ENCODE measurements around the gene GRK4.

Gene GRK4

DNA sequence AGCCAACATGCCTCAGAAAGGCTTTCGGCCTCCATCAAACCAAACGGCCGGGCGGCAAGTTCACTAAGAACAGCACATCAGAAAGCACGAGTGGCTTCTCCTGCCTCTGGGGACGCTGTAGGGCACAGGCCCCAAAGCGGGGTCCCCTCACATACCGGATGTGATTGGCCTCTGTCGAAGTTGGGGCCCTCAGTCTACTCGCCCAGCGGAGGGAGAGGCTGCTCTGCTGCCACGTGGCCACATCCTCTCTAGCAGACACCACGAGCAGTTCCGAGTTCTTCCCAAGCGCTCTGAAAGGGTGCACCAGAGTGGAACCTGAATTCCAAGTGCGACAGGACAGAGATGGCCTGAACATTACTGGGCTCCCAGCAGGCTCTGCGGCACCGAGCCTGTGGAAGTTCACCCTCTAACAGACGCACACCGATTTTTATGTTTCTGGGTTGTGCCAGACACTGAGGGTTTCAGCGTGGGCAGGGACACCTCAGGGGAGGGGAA, 21.3 kb upstream of the GRK4 start:
- Histone ChIP-seq H3K4me2 (ENCODE audit: insufficient read depth, low read length) (no peak overlapping the region), H3K27ac (ENCODE audit: low read length) (no peak overlapping the region), H3K4me3 (ENCODE audit: low read depth in 1 of 2, low read length in 2 of 2) (no peak overlapping the region), H3K36me3 (ENCODE audit: insufficient read depth, low read length) (peaks cover 97% of the 10 kb centered on the region), H3K4me1 (ENCODE audit: insufficient read depth, low read length) (peaks cover 6% of the 10 kb centered on the region), H3K9me3 (ENCODE audit: insufficient read depth, low read length, severe bottlenecking) (no peaks in the 10 kb centered on the region), H3K79me2 (ENCODE audit: insufficient read depth, low read length) (no peaks in the 10 kb centered on the region; the same call in 1 of the 2 replicates), H4K20me1 (ENCODE audit: insufficient read depth, low read length) (peaks cover 55% of the 10 kb centered on the region), H3K27me3 (ENCODE audit: insufficient read depth, low read length, poor library complexity) (no peaks in the 10 kb centered on the region), H2AFZ (ENCODE audit: low read depth, low read length) (no peak overlapping the region), H3K9ac (ENCODE audit: low read depth, low read length) (no peak overlapping the region)
- ATAC-seq (ENCODE audit: insufficient read depth, low read depth) (no peak), DNase-seq (no peak)
- TF ChIP-seq, protein P1, sequence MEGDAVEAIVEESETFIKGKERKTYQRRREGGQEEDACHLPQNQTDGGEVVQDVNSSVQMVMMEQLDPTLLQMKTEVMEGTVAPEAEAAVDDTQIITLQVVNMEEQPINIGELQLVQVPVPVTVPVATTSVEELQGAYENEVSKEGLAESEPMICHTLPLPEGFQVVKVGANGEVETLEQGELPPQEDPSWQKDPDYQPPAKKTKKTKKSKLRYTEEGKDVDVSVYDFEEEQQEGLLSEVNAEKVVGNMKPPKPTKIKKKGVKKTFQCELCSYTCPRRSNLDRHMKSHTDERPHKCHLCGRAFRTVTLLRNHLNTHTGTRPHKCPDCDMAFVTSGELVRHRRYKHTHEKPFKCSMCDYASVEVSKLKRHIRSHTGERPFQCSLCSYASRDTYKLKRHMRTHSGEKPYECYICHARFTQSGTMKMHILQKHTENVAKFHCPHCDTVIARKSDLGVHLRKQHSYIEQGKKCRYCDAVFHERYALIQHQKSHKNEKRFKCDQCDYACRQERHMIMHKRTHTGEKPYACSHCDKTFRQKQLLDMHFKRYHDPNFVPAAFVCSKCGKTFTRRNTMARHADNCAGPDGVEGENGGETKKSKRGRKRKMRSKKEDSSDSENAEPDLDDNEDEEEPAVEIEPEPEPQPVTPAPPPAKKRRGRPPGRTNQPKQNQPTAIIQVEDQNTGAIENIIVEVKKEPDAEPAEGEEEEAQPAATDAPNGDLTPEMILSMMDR (IDR thresholded peaks at IDR 0.05; ENCODE audit: borderline replicate concordance, extremely low read depth, low read length, poor library complexity, severe bottlenecking) = no peak
- no peak for TF ChIP-seq EZH2 (IDR thresholded peaks at IDR 0.05; ENCODE audit: borderline replicate concordance, low read depth, low read length, severe bottlenecking)

DNA sequence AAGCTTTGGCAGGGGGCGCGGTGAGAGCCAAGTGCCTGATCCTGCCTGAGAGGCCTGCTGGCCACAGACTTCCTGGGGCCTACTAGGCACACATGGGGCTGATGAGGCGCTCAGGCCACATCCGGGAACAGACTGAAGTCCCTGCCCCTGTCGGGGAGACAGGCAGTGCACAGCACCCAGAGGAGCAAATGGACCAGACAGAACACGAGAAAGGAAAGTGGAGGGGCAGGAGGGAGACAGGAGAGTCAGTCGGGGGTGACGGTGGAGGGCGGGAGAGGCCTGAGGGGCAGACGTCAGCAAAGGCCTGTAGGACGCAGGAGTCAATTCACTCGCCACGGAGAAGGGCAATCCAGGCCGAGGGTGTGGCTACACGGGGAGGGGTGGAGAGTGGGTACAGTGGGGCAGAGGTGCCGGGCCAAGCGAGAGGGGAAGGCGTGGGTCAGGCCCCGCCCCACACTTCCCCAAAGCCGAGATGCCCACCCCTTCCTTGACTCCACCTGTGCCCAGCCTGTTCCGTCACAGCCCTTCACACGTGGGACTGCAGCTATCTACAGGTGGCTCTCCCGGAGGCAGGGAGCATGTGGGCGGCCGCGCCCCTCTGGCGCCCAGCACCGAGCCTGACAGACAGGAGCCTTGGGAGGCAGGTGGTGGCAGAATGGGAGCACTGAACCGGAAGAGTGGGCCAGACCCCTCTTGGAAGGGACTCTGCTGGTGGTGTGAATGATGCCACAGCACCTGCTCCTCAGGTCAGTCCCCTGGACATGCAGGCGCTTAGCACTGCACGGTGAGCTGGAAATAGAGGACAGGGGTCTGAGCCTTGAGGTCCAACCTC, 20.6 kb upstream of the GRK4 start:
- no peak overlapping the region for H3K9ac ChIP-seq (ENCODE audit: low read depth, low read length)
- no peaks in the 10 kb centered on the region for H3K27me3 ChIP-seq (ENCODE audit: insufficient read depth, low read length, poor library complexity)
- H3K36me3 ChIP-seq (ENCODE audit: insufficient read depth, low read length) = peaks cover 97% of the 10 kb centered on the region
- no peaks in the 10 kb centered on the region; the same call in 1 of the 2 replicates for H3K4me1 ChIP-seq (ENCODE audit: insufficient read depth, low read length)
- no peak overlapping the region for H2AFZ ChIP-seq (ENCODE audit: low read depth, low read length)
- H3K27ac ChIP-seq (ENCODE audit: low read length) = no peak overlapping the region
- H3K4me2 ChIP-seq (ENCODE audit: insufficient read depth, low read length) = no peak overlapping the region
- H3K4me3 ChIP-seq (ENCODE audit: low read depth in 1 of 2, low read length in 2 of 2) = no peak overlapping the region
- peaks cover 55% of the 10 kb centered on the region for H4K20me1 ChIP-seq (ENCODE audit: insufficient read depth, low read length)
- H3K9me3 ChIP-seq (ENCODE audit: insufficient read depth, low read length, severe bottlenecking) = no peaks in the 10 kb centered on the region
- no peak for DNase-seq
- no peak for TF ChIP-seq EZH2 (IDR thresholded peaks at IDR 0.05; ENCODE audit: borderline replicate concordance, low read depth, low read length, severe bottlenecking)
- TF ChIP-seq, protein P1 (IDR thresholded peaks at IDR 0.05; ENCODE audit: borderline replicate concordance, extremely low read depth, low read length, poor library complexity, severe bottlenecking) = no peak
- H3K79me2 ChIP-seq (ENCODE audit: insufficient read depth, low read length) = peaks cover 2% of the 10 kb centered on the region; the same call in 1 of the 2 replicates
- peak; percentile 17; the same call in 1 of the 3 replicates for ATAC-seq (ENCODE audit: insufficient read depth, low read depth)

DNA sequence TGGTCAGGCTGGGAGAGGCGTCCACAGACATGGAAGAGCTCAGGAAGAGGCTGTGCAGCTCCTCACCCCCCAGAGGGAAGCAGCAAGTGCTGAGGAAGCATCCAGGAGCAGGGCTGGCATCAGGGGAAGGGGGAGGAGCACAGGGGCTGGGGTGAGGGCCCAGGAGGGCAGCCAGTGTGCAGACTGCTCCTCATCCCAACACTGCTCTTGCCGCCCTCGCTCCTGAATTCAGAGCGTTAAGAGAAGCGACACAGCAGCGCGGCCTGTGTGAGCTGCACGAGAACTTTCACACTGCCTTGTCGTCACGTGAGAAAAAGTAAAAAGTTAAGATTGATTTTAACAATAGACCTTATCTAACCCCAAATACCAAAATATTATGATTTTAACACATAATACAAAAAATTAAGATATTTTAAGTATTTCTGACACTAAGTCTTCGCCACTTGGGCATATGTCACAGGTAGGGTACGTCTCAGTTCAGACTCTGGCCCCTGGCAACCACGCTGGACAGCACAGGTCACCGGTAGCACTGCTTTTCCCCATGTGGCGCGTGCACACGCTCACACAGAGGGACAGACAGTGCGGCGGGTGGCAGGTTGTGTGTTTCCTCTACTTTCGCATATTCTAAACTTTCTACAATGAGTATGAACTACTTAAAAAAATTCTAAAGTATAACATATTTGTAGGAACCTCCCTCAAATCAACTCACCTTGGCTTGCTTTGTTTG, 19.8 kb upstream of the GRK4 start:
- peaks cover 98% of the 10 kb centered on the region for H3K36me3 ChIP-seq (ENCODE audit: insufficient read depth, low read length)
- ATAC-seq (ENCODE audit: insufficient read depth, low read depth) = no peak

More for the DNA sequence above, 19.8 kb upstream of the GRK4 start:
- Histone ChIP-seq H3K9me3 (ENCODE audit: insufficient read depth, low read length, severe bottlenecking) (no peaks in the 10 kb centered on the region), H3K4me2 (ENCODE audit: insufficient read depth, low read length) (no peak overlapping the region), H3K79me2 (ENCODE audit: insufficient read depth, low read length) (peaks cover 2% of the 10 kb centered on the region; the same call in 1 of the 2 replicates), H3K9ac (ENCODE audit: low read depth, low read length) (no peak overlapping the region), H3K4me3 (ENCODE audit: low read depth in 1 of 2, low read length in 2 of 2) (no peak overlapping the region), H3K27me3 (ENCODE audit: insufficient read depth, low read length, poor library complexity) (no peaks in the 10 kb centered on the region), H3K27ac (ENCODE audit: low read length) (no peak overlapping the region), H3K4me1 (ENCODE audit: insufficient read depth, low read length) (no peaks in the 10 kb centered on the region), H4K20me1 (ENCODE audit: insufficient read depth, low read length) (peaks cover 58% of the 10 kb centered on the region), H2AFZ (ENCODE audit: low read depth, low read length) (no peak overlapping the region)
- DNase-seq = no peak
- TF ChIP-seq EZH2 (IDR thresholded peaks at IDR 0.05; ENCODE audit: borderline replicate concordance, low read depth, low read length, severe bottlenecking) = no peak
- TF ChIP-seq, protein P1 (IDR thresholded peaks at IDR 0.05; ENCODE audit: borderline replicate concordance, extremely low read depth, low read length, poor library complexity, severe bottlenecking) = no peak

All from DND-41 (cell line).